Activated CD8-positive, alpha-beta memory T cell treated with anti-CD3 and anti-CD28 coated beads, Interleukin-2, amount 50 U/mL, for 48 hours (primary cell): ENCODE data around the gene C6orf62.
A peak's percentile ranks its signal among the peaks of the same experiment; 100 is the strongest.
"Not testable (repeated sequence)": the region's sequence is repeated elsewhere in the genome, so short reads cannot be mapped to it uniquely, and the experiment has no call there.

ENCODE experiments used
- DNase-seq: peaks from one replicate; pipeline ENCODE4 v3.0.0-alpha.2; 2020

C6orf62 gene

DNA sequence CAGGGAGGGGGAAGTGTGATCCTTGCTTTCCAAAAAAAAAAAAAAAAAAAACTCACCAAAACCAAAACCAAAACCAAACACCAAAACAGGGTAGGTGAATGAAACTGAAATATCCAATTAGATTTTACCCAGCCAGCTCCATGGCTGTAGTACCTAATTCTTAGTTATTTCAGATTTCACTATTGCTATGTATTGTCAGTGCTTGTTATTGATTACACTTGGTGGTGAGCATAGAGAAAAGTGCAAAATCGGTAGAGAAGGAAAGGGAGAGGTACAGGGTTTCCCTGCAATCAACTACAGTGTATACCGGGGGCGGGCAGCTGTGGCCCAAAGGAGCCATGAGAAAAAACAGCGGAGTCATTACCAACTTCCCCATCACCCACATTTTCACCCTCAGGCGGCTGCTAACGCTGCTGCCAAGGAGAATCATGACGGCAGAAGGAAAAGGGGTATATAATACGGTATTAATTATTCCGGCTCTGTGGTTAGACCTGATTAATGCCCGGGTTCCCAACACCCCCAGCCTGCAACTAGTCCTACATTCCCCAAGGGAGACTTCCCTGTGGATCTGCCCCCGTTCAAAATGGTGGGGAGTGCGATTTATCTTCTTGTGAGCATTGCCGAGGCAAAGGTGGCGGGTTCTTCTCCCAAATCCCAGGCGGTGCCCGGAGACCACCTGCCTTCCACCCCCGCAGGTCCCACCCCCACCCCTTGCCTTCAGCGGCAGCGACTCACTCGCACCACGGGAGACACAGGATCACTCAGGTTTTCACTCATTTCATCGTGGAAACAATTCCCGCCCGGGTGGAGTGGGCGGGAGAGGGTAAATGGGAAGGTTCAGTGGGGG is at the start of gene C6orf62:
TSS of gene C6orf62 (minus strand) at position 30 of the 847 bp plus-strand sequence. CDS start 486 bp downstream, outside the sequence.
- peak; percentile 77 for DNase-seq

- no peak for DNase-seq
These were observed 49.4 kb upstream of the C6orf62 start for GRCh38 chr6:24768361-24768760.

DNA sequence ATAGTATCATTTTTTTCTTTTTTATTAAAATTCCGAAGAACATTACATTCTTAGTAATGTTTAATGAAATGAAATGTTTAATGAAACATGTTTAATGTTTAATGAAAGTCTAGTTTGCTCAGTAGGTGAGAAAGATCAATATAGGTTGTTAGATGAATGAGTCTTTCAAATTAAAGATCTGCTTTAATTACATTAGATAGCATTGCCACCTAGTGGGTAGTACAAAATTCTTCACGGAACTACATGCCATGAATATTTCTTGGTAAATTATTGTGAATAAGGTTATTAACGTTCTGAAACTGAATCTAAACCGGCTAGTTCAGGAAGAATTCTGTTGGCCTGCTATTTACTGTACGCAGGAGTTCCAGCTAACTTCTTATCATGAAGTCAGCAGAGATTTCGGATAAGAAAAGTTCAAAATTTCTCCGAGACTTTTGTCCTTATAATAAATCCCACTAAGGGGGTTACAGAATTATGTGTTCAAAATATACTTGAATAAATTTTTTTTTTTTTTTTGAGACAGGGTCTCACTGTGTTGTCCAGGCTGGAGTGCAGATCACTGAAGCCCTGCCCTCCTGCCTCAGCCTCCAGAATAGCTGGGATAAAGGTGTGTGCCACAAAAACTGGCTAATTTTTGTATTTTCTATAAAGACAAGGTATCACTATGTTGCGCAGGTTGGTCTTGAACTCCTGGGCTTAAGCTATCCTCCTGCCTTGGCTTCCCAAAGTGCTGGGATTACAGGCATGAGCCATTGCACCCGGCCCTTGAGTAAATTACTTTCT is 47.9 kb upstream of the C6orf62 start:
- no peak for DNase-seq

- not testable (repeated sequence) for DNase-seq
These were observed 47.0 kb upstream of the C6orf62 start for GRCh38 chr6:24765968-24766367.

GRCh38 chr6:24764833-24765828 is 46.2 kb upstream of the C6orf62 start:
- not testable (repeated sequence) for DNase-seq

DNA sequence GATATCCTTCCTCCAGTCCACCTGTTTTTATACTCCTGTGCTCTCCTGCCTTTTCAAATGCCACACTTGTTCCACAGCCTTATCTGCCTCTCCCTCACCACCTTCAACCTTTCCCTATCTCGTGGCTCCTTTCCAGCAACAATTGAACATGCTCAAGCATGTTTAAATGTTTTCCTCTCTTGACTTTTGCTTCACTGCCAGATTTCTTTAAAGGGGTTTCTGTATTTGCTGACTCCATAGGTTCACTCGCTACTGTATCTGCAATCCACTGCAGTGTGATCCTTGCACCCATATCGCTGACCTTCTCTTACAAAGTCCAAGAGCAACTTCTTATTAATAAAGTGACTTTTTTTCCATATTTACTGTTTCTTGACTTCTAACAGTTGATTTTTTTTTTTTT is 44.6 kb upstream of the C6orf62 start:
- no peak for DNase-seq

GRCh38 chr6:24761851-24762250 is 42.9 kb upstream of the C6orf62 start:
- no peak for DNase-seq

- DNase-seq: no peak
These were observed 42.4 kb upstream of the C6orf62 start for GRCh38 chr6:24761193-24761835.

DNA sequence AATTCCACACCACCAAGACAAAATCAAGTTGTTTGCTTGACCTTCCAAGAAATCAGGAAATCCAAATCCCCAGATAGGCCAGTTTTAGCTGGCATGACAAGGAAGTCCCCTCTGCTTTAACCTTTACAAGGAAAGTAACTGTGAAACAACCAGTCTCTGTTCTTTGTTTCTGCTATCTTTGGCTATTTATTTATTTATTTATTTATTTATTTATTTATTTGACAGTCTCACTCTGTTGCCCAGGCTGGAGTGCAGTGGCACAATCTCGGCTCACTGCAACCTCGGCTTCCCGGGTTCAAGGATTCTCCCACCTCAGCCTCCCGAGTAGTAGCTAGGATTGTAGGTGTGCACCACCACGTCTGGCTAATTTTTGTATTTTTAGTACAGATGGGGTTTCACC is 41.3 kb upstream of the C6orf62 start:
- no peak for DNase-seq

GRCh38 chr6:24759718-24760117 is 40.8 kb upstream of the C6orf62 start:
- no peak for DNase-seq

- DNase-seq: no peak
These were observed 38.7 kb upstream of the C6orf62 start for GRCh38 chr6:24757611-24758010.

- DNase-seq: no peak
These were observed 36.3 kb upstream of the C6orf62 start for GRCh38 chr6:24755279-24755678.

- not testable (repeated sequence) for DNase-seq
These were observed 35.4 kb upstream of the C6orf62 start for GRCh38 chr6:24754378-24754777.

GRCh38 chr6:24753545-24753944 is 34.6 kb upstream of the C6orf62 start:
- no peak for DNase-seq

DNA sequence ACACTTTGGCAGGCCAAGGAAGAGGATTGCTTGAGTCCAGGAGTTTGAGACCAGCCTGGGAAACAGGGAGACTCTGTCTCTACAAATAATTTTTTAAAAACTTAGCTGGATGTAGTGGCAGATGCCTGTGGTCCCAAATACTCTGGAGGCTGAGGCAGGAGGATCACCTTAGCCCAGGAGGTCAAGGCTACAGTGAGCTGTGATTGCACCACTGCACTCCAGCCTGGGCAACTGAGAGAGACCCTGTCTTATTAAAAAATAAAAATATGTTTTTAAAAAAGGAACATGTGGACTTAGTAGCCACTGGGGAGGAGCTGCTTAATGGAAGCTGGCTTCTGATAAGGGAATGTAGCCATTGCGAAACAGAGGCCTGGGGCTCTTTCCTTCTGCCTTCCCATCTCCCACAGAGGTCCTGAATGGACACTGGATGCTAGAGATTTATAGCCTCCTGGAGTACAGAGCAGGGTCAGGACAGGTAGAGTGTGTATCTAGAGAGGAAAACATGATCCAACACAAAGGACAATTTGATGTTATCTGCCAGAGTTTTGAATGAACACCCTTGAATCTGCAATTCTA is 34.1 kb upstream of the C6orf62 start:
- DNase-seq: no peak

- no peak for DNase-seq
These were observed 33.5 kb upstream of the C6orf62 start for GRCh38 chr6:24752503-24752902.

GRCh38 chr6:24750878-24751277 is 31.9 kb upstream of the C6orf62 start:
- DNase-seq: not testable (repeated sequence)

DNA sequence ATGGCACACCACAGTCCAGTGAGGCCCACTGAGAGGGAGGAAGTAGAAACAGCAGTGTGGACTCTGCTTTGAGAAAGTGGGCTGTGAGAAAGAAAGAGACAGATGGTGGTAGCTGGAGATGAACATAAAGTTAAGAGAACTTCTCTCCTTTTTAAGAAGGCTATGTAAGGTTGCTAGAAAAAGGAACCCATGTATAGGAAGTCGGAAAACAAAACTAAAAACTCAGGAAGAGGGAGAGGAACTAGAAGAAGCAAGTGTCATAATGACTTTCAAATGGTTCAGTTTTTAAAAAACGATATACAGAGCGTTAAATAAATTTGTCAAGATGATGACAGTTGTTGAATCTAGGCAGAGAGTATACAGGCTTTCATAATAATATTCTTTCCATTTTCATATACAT is 30.3 kb upstream of the C6orf62 start:
- DNase-seq: no peak

DNA sequence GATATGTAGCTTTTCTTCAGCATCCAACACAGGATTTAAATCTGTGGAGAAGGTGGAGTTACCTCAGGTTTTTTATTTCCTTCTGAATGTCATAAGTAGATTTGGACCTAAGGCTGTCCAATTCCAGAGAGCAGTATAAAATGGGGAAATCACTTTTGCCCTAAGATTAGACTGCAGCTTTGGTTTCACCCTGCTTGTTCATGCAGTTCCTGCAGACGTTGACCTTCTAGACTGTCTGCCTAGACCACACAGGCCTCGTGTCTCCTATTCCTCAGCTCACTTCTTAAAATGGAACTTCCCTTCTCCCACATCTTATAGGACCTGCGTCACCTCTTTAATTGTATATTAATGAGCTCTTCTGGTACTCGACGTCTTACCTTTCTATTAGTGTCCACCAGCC is 26.0 kb upstream of the C6orf62 start:
- DNase-seq: no peak

DNA sequence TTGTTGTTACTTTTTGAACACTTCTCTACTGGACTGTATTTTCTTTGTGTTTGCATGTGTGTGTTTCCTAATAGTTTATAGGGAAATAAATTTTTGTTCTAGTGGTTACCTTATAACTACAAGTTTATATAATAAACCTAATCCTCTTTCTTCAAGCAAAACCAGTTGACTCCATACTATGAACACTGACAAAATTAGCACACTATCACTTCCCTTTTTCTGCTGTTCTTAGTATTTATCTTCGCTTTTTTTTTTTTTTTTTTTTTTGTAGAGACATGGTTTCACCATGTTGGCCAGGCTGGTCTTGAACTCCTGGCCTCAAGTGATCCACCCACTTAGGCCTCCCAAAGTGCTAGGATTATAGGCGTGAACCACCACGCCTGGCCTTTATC is 25.0 kb upstream of the C6orf62 start:
- DNase-seq: no peak

GRCh38 chr6:24743265-24743943 is 24.4 kb upstream of the C6orf62 start:
- DNase-seq: no peak
